ENCODE data around the gene CZIB. TPM values are rescaled to one million over a fixed set of nuclear protein-coding genes. Genes with fewer than 3 reads are reported as not detected.

The CZIB gene
- 74.0 and 115 TPM in 2 replicates for total RNA-seq (ENCODE audit: low replicate concordance)

- peak within 1 kb of the TSS; percentile 13 for H3K27ac ChIP-seq
- Mint-ChIP-seq H3K27ac (peak within 1 kb of the TSS; percentile 98), H3K27me3 (ENCODE audit: insufficient read depth, low read depth) (no peaks in the 10 kb centered on the region), H3K4me3 (peak within 1 kb of the TSS; percentile 93), H3K36me3 (peaks cover 8% of the 10 kb centered on the region), H3K4me1 (peaks cover 23% of the 10 kb centered on the region), H3K9me3 (no peaks in the 10 kb centered on the region)
- H3K4me3 ChIP-seq = peak within 1 kb of the TSS; percentile 54
- peak within 1 kb of the TSS; percentile 89 for H3K4me2 ChIP-seq
- DNase-seq (ENCODE audit: low spot score) = peak; percentile 95
- peaks cover 16% of the 10 kb centered on the region for H3K79me2 ChIP-seq (ENCODE audit: low read depth)
- peaks cover 6% of the 10 kb centered on the region for H3F3A ChIP-seq (ENCODE audit: low read depth)
- H3K4me1 ChIP-seq = peaks cover 10% of the 10 kb centered on the region
- no peaks in the 10 kb centered on the region for H3K9me3 ChIP-seq (ENCODE audit: low read depth)
- H3K36me3 ChIP-seq = no peaks in the 10 kb centered on the region
- H3K9ac ChIP-seq = peak within 1 kb of the TSS; percentile 3
- peak within 1 kb of the TSS; percentile 28 for H2AFZ ChIP-seq (replicated peaks)
- no peaks in the 10 kb centered on the region for H4K20me1 ChIP-seq (ENCODE audit: low read depth)
- H3K27me3 ChIP-seq = no peaks in the 10 kb centered on the region
- TF ChIP-seq EZH2 (IDR thresholded peaks at IDR 0.05) = peak; percentile 38
- no peak for TF ChIP-seq EZH2phosphoT487 (IDR thresholded peaks at IDR 0.05)
Measured at GRCh38 chr1:53220171-53220961, at the start of gene CZIB. Gene CZIB, minus strand, starts transcription at chr1:53220634. Its CDS starts 59 bp downstream, at chr1:53220575.

DNA sequence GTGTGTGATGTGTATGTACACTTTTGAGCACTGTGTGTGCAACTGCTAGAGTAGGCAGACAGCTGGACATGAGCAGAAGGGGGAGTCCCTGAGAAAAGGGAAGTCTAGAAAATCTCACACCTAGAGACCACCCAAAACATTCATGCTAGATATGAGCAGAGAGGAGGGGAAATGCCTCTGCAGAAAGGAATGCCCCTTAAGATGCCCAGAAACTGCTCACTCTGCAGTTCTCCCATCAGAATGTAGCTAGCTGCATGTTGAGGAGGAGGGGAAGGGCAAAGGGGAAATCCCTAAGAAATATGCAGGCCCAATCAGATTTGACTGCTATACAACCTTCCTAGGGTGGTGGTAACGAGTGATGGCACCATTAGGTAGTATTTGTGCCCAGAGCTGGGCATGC lies 49.7 kb upstream of the CZIB start:
- Histone ChIP-seq H3K4me1 (no peaks in the 10 kb centered on the region), H3K4me3 (no peak overlapping the region), H3K79me2 (ENCODE audit: low read depth) (no peaks in the 10 kb centered on the region), H3K9ac (no peak overlapping the region), H3K36me3 (no peaks in the 10 kb centered on the region), H2AFZ (replicated peaks) (no peak overlapping the region), H4K20me1 (ENCODE audit: low read depth) (no peaks in the 10 kb centered on the region), H3K4me2 (no peak overlapping the region), H3F3A (ENCODE audit: low read depth) (no peaks in the 10 kb centered on the region), H3K27me3 (no peaks in the 10 kb centered on the region), H3K27ac (no peak overlapping the region), H3K9me3 (ENCODE audit: low read depth) (no peaks in the 10 kb centered on the region)
- peaks cover 10% of the 10 kb centered on the region for H3K27me3 Mint-ChIP-seq (ENCODE audit: insufficient read depth, low read depth)
- H3K27ac Mint-ChIP-seq = no peak overlapping the region
- TF ChIP-seq, protein P1, sequence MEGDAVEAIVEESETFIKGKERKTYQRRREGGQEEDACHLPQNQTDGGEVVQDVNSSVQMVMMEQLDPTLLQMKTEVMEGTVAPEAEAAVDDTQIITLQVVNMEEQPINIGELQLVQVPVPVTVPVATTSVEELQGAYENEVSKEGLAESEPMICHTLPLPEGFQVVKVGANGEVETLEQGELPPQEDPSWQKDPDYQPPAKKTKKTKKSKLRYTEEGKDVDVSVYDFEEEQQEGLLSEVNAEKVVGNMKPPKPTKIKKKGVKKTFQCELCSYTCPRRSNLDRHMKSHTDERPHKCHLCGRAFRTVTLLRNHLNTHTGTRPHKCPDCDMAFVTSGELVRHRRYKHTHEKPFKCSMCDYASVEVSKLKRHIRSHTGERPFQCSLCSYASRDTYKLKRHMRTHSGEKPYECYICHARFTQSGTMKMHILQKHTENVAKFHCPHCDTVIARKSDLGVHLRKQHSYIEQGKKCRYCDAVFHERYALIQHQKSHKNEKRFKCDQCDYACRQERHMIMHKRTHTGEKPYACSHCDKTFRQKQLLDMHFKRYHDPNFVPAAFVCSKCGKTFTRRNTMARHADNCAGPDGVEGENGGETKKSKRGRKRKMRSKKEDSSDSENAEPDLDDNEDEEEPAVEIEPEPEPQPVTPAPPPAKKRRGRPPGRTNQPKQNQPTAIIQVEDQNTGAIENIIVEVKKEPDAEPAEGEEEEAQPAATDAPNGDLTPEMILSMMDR (IDR thresholded peaks at IDR 0.05) = no peak
- no peak for TF ChIP-seq EZH2 (IDR thresholded peaks at IDR 0.05)
- no peak for TF ChIP-seq EZH2phosphoT487 (IDR thresholded peaks at IDR 0.05)
- no peaks in the 10 kb centered on the region for H3K9me3 Mint-ChIP-seq
- peaks cover 23% of the 10 kb centered on the region for H3K36me3 Mint-ChIP-seq
- DNase-seq (ENCODE audit: low spot score) = no peak
- no peak overlapping the region for H3K4me3 Mint-ChIP-seq
- no peaks in the 10 kb centered on the region for H3K4me1 Mint-ChIP-seq

GRCh38 chr1:53267761-53268160 lies 47.3 kb upstream of the CZIB start:
- Histone ChIP-seq H3K4me2 (no peak overlapping the region), H3K9ac (no peak overlapping the region), H2AFZ (replicated peaks) (no peak overlapping the region), H3K4me1 (no peaks in the 10 kb centered on the region), H3K27me3 (no peaks in the 10 kb centered on the region), H4K20me1 (ENCODE audit: low read depth) (no peaks in the 10 kb centered on the region), H3K27ac (no peak overlapping the region), H3K79me2 (ENCODE audit: low read depth) (no peaks in the 10 kb centered on the region), H3K4me3 (no peak overlapping the region), H3F3A (ENCODE audit: low read depth) (no peaks in the 10 kb centered on the region), H3K9me3 (ENCODE audit: low read depth) (no peaks in the 10 kb centered on the region), H3K36me3 (no peaks in the 10 kb centered on the region)
- Mint-ChIP-seq H3K9me3 (no peaks in the 10 kb centered on the region), H3K27me3 (ENCODE audit: insufficient read depth, low read depth) (peaks cover 12% of the 10 kb centered on the region), H3K4me1 (no peaks in the 10 kb centered on the region), H3K36me3 (peaks cover 25% of the 10 kb centered on the region), H3K27ac (no peak overlapping the region), H3K4me3 (no peak overlapping the region)
- no peak for TF ChIP-seq EZH2 (IDR thresholded peaks at IDR 0.05)
- TF ChIP-seq, protein P1 (IDR thresholded peaks at IDR 0.05) = no peak
- no peak for DNase-seq (ENCODE audit: low spot score)

- Histone ChIP-seq H2AFZ (replicated peaks) (no peak overlapping the region), H3K9me3 (ENCODE audit: low read depth) (no peaks in the 10 kb centered on the region), H3K4me2 (no peak overlapping the region), H3K4me1 (no peaks in the 10 kb centered on the region), H4K20me1 (ENCODE audit: low read depth) (no peaks in the 10 kb centered on the region), H3K79me2 (ENCODE audit: low read depth) (no peaks in the 10 kb centered on the region), H3K27ac (no peak overlapping the region), H3K4me3 (no peak overlapping the region), H3F3A (ENCODE audit: low read depth) (no peaks in the 10 kb centered on the region), H3K9ac (no peak overlapping the region), H3K27me3 (no peaks in the 10 kb centered on the region), H3K36me3 (no peaks in the 10 kb centered on the region)
- DNase-seq (ENCODE audit: low spot score) = peak; percentile 43
- Mint-ChIP-seq H3K36me3 (peaks cover 20% of the 10 kb centered on the region), H3K27ac (no peak overlapping the region), H3K9me3 (no peaks in the 10 kb centered on the region), H3K27me3 (ENCODE audit: insufficient read depth, low read depth) (peaks cover 9% of the 10 kb centered on the region), H3K4me1 (no peaks in the 10 kb centered on the region), H3K4me3 (no peak overlapping the region)
- TF ChIP-seq EZH2 (IDR thresholded peaks at IDR 0.05) (no peak), EZH2phosphoT487 (IDR thresholded peaks at IDR 0.05) (no peak)
- TF ChIP-seq, protein P1 (IDR thresholded peaks at IDR 0.05) = peak; percentile 53
Measured at GRCh38 chr1:53266038-53266437, 45.6 kb upstream of the CZIB start.

Data from neural progenitor cell (in vitro differentiated cells).